ENCODE measurements around the gene TADA2B. TPM values are rescaled to one million over a fixed set of nuclear protein-coding genes. Genes with fewer than 3 reads are reported as not detected.
A peak's percentile ranks its signal among the peaks of the same experiment; 100 is the strongest.

TADA2B gene
- total RNA-seq, 1 experiment from 2014 or later: 29.5 TPM

DNA sequence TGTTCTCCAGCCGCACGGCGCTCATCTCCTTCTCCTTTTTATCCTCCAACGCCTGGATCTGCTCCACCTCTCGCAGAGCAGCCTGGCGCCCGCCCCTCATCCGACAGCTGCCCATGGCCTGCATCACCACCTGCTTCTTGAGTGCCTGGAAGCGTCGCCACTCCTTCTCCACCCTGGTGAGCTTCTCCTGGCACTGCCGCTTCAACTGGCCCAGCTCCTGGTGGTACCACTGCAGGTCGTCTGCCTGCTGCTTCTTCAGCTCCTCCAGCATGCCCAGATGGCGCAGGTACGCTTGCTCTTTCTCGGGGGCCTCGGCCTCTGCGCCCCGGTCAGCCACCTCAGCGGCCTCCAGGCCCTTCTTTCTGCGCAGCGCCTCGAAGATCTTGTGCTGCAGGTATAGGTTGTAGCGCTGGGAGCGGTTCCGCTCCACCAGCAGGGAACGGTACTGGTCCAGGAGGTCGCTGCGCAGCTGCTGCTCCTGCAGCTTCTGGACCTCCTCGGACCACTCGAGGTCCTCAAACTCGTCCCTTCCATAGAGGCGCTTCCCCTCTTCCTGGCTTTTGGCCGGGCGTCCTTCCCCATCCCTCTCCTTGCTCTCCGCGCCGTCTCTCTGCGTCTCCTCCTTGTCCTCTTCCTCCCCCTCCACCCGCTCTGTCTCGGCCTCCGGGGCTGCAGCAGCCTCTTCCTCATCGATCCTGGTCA, 1.2 kb upstream of the TADA2B start:
- ChIA-PET POLR2A (interaction anchor here (0.9 to 8.3 kb wide), 11 partner anchors 8 to 368 kb away, joined by 3 to 165 read pairs (median 9); partner anchors contain the start of gene GRPEL1), CTCF (interaction anchor here (1.4 to 8.7 kb wide), 5 partner anchors 18 to 54 kb away, joined by 3 to 98 read pairs (median 4); partner anchors contain the start of gene GRPEL1)
- BruUV-seq (replicated peaks): no TSS peak
- Mint-ChIP-seq H3K27ac (ENCODE audit: low read depth, unreplicated experiment) (peak overlapping the region; percentile 85), H3K4me3 (ENCODE audit: unreplicated experiment) (peak overlapping the region; percentile 88), H3K4me1 (ENCODE audit: insufficient read depth, unreplicated experiment) (peaks cover 36% of the 10 kb centered on the region), H3K9me3 (ENCODE audit: unreplicated experiment) (no peaks in the 10 kb centered on the region), H3K27me3 (ENCODE audit: insufficient read depth, unreplicated experiment) (no peaks in the 10 kb centered on the region), H3K36me3 (ENCODE audit: insufficient read depth, unreplicated experiment) (peaks cover 4% of the 10 kb centered on the region)
- no peak for DNase-seq (ENCODE audit: unreplicated experiment)
- TF ChIP-seq, protein P1, sequence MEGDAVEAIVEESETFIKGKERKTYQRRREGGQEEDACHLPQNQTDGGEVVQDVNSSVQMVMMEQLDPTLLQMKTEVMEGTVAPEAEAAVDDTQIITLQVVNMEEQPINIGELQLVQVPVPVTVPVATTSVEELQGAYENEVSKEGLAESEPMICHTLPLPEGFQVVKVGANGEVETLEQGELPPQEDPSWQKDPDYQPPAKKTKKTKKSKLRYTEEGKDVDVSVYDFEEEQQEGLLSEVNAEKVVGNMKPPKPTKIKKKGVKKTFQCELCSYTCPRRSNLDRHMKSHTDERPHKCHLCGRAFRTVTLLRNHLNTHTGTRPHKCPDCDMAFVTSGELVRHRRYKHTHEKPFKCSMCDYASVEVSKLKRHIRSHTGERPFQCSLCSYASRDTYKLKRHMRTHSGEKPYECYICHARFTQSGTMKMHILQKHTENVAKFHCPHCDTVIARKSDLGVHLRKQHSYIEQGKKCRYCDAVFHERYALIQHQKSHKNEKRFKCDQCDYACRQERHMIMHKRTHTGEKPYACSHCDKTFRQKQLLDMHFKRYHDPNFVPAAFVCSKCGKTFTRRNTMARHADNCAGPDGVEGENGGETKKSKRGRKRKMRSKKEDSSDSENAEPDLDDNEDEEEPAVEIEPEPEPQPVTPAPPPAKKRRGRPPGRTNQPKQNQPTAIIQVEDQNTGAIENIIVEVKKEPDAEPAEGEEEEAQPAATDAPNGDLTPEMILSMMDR (IDR thresholded peaks at IDR 0.05; ENCODE audit: unreplicated experiment): no peak
- intact Hi-C loops (cut with micrococcal nuclease): loop anchor here (2.0 to 5.0 kb wide), 2 partner anchors 55 to 70 kb away; no protein-coding TSS in a partner anchor

DNA sequence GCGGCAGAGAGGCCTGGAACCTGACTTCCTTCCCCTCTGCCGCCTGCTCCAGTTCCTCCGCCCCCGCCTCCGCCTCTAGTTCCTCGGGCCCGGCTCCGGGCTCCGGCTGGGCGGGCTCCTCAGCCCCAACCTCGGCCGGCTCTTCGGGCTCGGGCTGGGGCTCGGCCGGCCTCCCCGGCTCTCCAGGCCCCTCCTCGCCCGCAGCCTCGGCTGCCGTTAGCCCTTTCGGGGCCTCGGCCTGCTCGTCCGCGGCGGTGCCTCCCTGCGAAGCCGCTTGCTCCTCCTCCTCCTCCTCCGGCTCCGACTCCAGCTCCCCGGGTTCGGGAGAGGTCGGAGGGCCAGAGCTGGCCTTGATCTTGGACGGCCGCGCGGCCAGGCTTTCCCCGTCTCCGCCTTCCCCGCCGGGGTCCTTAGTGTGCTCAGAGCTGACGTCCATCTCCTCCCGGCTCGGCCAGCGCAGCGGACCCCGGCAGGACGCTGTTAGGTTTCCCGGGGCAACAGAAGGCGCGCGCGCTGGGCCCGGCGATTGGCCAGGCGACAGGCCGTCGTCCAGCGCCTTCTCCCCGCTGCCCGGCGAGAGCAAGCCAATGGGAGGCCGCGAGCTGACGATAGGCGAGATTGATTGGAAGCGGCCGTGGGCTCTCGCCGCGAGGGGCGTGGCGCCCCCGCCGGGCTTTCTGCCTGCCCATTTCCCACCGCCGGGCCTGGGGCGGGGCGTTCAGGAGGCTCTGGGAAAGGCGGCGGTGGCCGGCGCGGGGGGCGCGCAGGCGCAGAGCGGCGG, 479 bp upstream of the TADA2B start:
- BruUV-seq (replicated peaks): no TSS peak
- H3K4me1 Mint-ChIP-seq (ENCODE audit: insufficient read depth, unreplicated experiment): peaks cover 39% of the 10 kb centered on the region
- POLR2A ChIA-PET: interaction anchor here (0.6 to 8.3 kb wide), 19 partner anchors 11 to 368 kb away, joined by 3 to 165 read pairs (median 6); partner anchors contain the start of gene GRPEL1

DNA sequence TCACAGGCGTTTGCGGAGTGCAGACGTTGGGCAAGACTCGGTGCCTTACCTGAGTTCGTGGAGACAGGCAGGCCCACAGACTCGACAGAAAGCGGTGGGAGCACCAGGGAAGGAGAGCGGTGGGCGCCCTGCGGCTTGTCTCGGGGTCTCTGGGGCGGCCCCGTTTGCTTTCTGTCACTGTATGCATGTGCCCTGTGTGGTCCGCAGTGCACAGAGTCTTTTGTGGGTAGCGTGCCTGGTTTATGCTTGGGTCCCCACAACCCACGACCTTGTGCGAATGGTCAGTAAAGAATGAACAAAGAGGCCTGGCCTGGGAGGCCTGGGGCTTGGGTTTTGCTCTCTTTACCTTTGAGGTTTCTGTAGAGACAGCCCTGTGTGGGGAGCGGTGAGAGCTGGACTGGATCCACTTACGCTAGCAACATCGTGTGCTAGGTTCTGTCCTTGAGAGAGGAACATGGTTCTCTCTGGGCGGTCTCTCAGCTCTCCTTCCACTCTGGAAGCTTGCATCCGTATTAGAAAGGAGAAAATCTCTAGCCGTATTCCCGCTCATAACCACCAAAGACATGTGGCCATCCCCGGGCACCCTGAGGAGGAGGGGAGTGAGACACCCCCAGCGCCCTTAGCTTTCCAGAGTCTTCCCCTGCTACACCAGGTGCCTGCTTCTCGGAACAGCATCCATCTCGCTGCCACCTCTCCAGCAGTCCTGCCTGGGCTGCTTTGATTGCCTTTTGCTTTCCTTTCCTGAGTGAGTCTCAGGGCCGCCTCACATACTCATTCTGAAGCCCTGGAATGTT, 1.2 kb downstream of the TADA2B start:
- Mint-ChIP-seq H3K9me3 (ENCODE audit: unreplicated experiment) (no peaks in the 10 kb centered on the region), H3K36me3 (ENCODE audit: insufficient read depth, unreplicated experiment) (peaks cover 10% of the 10 kb centered on the region), H3K4me1 (ENCODE audit: insufficient read depth, unreplicated experiment) (peaks cover 39% of the 10 kb centered on the region), H3K4me3 (ENCODE audit: unreplicated experiment) (peak overlapping the region; percentile 88), H3K27ac (ENCODE audit: low read depth, unreplicated experiment) (peak overlapping the region; percentile 6), H3K27me3 (ENCODE audit: insufficient read depth, unreplicated experiment) (no peaks in the 10 kb centered on the region)
- CTCF ChIA-PET: interaction anchor here (0.5 to 8.7 kb wide), 15 partner anchors 11 to 1346 kb away, joined by 3 to 98 read pairs (median 4); partner anchors contain the start of gene GRPEL1
- DNase-seq (ENCODE audit: unreplicated experiment): no peak
- POLR2A ChIA-PET: interaction anchor here (1.0 to 8.3 kb wide), 12 partner anchors 12 to 370 kb away, joined by 3 to 165 read pairs (median 8); partner anchors contain the start of gene GRPEL1
- BruUV-seq (replicated peaks): no TSS peak
- intact Hi-C loops (cut with micrococcal nuclease): loop anchor here (5.0 kb wide), 1 partner anchor 72 kb away; no protein-coding TSS in a partner anchor
- TF ChIP-seq, protein P1 (IDR thresholded peaks at IDR 0.05; ENCODE audit: unreplicated experiment): no peak

More for the DNA sequence above, 479 bp upstream of the TADA2B start:
- no peaks in the 10 kb centered on the region for H3K9me3 Mint-ChIP-seq (ENCODE audit: unreplicated experiment)
- CTCF ChIA-PET: interaction anchor here (0.5 to 8.7 kb wide), 14 partner anchors 11 to 217 kb away, joined by 3 to 98 read pairs (median 4); partner anchors contain the start of gene GRPEL1
- TF ChIP-seq, protein P1 (IDR thresholded peaks at IDR 0.05; ENCODE audit: unreplicated experiment): peak; percentile 29
- peak overlapping the region; percentile 88 for H3K4me3 Mint-ChIP-seq (ENCODE audit: unreplicated experiment)
- H3K27ac Mint-ChIP-seq (ENCODE audit: low read depth, unreplicated experiment): peak overlapping the region; percentile 85
- intact Hi-C loops (cut with micrococcal nuclease): loop anchor here (1.0 to 5.0 kb wide), 3 partner anchors 38 to 70 kb away; no protein-coding TSS in a partner anchor
- DNase-seq (ENCODE audit: unreplicated experiment): peak; percentile 98
- H3K36me3 Mint-ChIP-seq (ENCODE audit: insufficient read depth, unreplicated experiment): peaks cover 4% of the 10 kb centered on the region
- H3K27me3 Mint-ChIP-seq (ENCODE audit: insufficient read depth, unreplicated experiment): no peaks in the 10 kb centered on the region
